H1 (cell line): ENCODE data around the gene OR2T27.
"Not testable (repeated sequence)": the region's sequence is repeated elsewhere in the genome, so short reads cannot be mapped to it uniquely, and the experiment has no call there.

Experiments
- FOSL1 ChIP-seq: IDR thresholded peaks from 2 replicates; pipeline ENCODE4 v1.6.1; 2011; ENCODE audit warnings: mild to moderate bottlenecking, low read depth, low read length, moderate library complexity; ENCODE audit not compliant: insufficient read depth
- NANOG ChIP-seq: IDR thresholded peaks from 2 replicates; pipeline ENCODE4 v1.6.1; 2011; ENCODE audit warnings: low read length, low read depth, mild to moderate bottlenecking, inconsistent platforms; ENCODE audit not compliant: insufficient read depth, poor library complexity, severe bottlenecking
- TF ChIP-seq, protein P1 (sequence below): IDR thresholded peaks from 2 replicates; pipeline ENCODE4 v1.6.1; 2011; ENCODE audit warnings: low read length, improper control_type of control experiment
- TF ChIP-seq, protein P2 (sequence below), 3 experiments: IDR thresholded peaks; 1 replicate in 2 of 3; 2 replicates in 1 of 3; pipeline versions ENCODE4 v1.5.1 to v1.6.1; 2011; ENCODE audit warnings: low read length in 3 of 3, mild to moderate bottlenecking in 3 of 3, inconsistent platforms in 2 of 3, low read depth in 1 of 3, moderate library complexity in 1 of 3; ENCODE audit not compliant: insufficient read depth in 1 of 3; ENCODE audit errors: control extremely low read depth in 1 of 3

DNA sequence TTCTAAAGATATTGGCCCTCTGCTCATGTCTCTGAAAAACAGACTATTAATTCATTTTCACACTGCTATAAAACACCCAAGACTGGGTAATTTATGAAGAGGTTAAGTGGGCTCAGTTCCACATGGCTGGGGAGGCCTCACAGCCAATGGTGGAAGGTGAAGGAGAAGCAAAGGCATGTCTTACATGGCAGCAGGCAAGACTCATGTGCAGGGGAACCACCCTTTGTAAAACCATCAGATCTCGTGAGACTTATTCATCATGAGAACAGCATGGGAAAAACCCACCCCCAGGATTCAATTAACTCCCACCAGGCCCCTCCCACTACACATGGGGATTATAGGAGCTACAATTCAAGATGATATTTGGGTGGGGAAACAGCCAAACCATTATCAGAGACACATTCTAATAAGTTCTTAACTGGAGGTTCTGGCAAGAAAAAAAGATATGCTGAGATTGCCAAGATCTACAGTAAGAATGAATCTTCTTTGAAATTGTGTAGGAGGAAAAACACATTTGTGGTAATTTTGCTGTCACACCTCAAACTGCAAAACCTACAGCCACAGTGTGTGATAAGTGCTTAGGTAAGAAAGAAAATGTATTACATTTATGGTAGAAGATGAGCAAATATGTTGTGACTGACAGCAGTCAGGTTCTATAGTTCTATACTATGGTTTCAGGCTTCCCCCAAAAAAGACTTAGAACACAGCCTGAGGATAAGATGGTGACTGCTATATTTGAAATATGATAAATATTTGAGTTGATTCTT is 6.4 kb downstream of the OR2T27 start:
- TF ChIP-seq FOSL1, NANOG: not testable (repeated sequence)
- TF ChIP-seq, protein P1, sequence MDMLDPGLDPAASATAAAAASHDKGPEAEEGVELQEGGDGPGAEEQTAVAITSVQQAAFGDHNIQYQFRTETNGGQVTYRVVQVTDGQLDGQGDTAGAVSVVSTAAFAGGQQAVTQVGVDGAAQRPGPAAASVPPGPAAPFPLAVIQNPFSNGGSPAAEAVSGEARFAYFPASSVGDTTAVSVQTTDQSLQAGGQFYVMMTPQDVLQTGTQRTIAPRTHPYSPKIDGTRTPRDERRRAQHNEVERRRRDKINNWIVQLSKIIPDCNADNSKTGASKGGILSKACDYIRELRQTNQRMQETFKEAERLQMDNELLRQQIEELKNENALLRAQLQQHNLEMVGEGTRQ, result not testable (repeated sequence)
- TF ChIP-seq, protein P2, sequence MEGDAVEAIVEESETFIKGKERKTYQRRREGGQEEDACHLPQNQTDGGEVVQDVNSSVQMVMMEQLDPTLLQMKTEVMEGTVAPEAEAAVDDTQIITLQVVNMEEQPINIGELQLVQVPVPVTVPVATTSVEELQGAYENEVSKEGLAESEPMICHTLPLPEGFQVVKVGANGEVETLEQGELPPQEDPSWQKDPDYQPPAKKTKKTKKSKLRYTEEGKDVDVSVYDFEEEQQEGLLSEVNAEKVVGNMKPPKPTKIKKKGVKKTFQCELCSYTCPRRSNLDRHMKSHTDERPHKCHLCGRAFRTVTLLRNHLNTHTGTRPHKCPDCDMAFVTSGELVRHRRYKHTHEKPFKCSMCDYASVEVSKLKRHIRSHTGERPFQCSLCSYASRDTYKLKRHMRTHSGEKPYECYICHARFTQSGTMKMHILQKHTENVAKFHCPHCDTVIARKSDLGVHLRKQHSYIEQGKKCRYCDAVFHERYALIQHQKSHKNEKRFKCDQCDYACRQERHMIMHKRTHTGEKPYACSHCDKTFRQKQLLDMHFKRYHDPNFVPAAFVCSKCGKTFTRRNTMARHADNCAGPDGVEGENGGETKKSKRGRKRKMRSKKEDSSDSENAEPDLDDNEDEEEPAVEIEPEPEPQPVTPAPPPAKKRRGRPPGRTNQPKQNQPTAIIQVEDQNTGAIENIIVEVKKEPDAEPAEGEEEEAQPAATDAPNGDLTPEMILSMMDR (IDR thresholded peaks at IDR 0.05; ENCODE audit: control extremely low read depth in 1 of 3, insufficient read depth in 1 of 3, low read depth in 1 of 3, low read length in 3 of 3), result not testable (repeated sequence)
